ENCODE results near the gene ZCCHC8.
"Not testable (repeated sequence)": the region's sequence is repeated elsewhere in the genome, so short reads cannot be mapped to it uniquely, and the experiment has no call there.

Gene ZCCHC8

DNA sequence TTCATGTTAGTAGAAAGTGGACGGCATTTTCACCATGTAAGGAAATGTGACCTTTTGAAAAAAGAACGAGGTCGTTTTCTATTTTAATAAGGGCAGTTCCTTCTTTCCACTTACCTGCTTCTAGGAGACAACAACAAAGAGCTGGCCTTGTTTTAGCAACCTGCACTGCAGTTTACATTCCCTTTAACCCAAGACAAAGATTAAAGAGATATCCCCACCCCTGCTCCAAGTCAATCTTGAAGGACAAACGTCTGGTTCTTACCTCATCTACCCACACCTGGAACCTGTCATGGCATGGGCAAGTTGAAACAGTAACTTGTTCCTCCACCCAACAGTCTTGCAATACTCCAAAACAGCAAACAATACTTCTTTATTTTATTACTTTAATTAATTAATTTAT is 32.7 kb downstream of the ZCCHC8 start:
- DNase-seq (ENCODE audit: low read depth) = no peak
- H3K4me3 ChIP-seq (ENCODE audit: low read depth, low read length) = no peak overlapping the region
- TF ChIP-seq, protein P1, sequence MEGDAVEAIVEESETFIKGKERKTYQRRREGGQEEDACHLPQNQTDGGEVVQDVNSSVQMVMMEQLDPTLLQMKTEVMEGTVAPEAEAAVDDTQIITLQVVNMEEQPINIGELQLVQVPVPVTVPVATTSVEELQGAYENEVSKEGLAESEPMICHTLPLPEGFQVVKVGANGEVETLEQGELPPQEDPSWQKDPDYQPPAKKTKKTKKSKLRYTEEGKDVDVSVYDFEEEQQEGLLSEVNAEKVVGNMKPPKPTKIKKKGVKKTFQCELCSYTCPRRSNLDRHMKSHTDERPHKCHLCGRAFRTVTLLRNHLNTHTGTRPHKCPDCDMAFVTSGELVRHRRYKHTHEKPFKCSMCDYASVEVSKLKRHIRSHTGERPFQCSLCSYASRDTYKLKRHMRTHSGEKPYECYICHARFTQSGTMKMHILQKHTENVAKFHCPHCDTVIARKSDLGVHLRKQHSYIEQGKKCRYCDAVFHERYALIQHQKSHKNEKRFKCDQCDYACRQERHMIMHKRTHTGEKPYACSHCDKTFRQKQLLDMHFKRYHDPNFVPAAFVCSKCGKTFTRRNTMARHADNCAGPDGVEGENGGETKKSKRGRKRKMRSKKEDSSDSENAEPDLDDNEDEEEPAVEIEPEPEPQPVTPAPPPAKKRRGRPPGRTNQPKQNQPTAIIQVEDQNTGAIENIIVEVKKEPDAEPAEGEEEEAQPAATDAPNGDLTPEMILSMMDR (IDR thresholded peaks at IDR 0.05; ENCODE audit: low read depth, low read length, missing control alignments) = no peak

DNA sequence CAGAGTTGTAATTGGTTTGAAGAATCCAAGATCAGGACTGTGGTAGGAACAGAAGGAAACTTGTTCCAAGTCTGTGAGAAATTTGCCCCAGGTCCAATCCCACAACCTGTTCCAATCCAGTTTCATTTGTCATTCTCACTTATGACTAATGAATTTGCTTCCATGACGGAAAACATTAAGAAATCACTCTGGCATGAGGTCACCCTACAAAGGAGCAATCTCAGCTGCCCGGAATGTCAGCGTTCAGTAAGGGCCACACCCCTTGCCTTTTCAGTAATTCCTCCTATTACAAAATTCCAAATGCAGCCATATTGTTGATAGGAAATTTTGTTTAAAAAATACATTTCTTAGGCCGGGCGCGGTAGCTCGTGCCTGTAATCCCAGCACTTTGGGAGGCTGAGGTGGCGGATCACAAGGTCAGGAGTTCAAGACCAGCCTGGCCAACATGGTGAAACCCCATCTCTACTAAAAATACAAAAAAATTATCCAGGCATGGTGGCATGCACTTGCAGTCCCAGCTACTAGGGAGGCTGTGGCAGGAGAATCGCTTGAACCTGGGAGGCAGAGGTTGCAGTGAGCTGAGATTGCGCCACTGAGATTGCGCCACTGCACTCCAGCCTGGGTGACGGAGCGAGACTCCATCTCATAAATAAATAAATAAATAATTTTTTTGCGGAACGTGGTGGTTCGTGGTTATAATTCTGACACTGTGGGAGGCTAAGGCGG is 36.3 kb downstream of the ZCCHC8 start:
- not testable (repeated sequence) for DNase-seq (ENCODE audit: low read depth); H3K4me3 ChIP-seq (ENCODE audit: low read depth, low read length)

DNA sequence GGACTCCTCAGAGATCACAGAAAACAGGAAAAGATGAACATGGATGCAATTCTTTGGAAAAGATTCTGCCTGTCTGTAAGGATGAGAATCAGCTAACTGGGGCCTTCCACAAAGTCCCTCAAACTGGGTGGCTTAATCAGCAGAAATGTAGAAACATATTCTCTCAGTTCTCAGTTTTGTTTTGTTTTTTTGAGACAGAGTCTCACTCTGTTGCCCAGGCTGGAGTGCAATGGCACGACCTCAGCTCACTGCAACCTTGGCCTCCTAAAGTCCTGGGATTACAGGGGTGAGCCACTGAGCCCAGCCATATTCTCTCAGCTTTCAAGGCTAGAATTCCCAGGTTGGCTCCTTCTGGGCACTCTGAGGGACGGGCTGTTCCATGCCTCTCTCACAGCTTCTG is 40.1 kb downstream of the ZCCHC8 start:
- DNase-seq (ENCODE audit: low read depth) = no peak
- TF ChIP-seq, protein P1 (IDR thresholded peaks at IDR 0.05; ENCODE audit: low read depth, low read length, missing control alignments) = no peak
- H3K4me3 ChIP-seq (ENCODE audit: low read depth, low read length) = no peak overlapping the region

DNA sequence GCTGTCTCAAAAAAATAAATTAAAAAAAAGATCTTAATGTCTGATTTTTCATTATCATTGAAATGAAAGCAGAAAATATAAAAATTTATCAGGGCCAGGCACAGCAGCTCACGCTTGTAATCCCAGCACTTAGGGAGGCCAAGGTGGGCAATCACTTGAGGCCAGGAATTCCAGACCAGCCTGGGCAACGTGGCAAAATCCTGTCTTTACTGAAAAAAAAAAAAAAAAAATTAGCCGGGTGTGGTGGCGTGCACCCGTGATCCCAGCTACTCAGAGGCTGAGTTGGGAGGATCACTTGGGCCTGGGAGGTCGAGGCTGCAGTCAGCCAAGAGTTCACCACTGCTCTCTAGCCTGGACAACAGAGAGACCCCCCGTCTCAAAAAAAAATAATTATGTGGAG is 40.7 kb downstream of the ZCCHC8 start:
- TF ChIP-seq, protein P1 (IDR thresholded peaks at IDR 0.05; ENCODE audit: low read depth, low read length, missing control alignments) = no peak
- H3K4me3 ChIP-seq (ENCODE audit: low read depth, low read length) = no peak overlapping the region
- no peak for DNase-seq (ENCODE audit: low read depth)

DNA sequence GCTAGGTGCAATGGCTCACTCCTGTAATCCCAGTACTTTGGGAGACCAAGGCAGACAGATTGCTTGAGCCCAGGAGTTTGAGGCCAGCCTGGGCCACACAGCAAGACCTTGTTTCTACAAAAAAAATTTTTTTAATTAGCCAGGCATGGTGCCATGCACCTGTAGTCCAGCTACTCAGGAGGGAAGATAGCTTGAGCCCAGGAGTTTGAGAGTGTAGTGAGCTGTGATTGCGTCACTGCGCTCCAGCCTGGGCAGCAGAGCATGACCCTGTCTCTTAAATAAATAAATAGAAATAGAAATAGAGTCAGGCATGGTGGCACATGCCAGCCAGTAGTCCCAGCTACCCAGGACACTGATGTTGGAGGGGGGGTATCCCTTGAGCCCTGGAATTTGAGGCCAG is 41.5 kb downstream of the ZCCHC8 start:
- no peak overlapping the region for H3K4me3 ChIP-seq (ENCODE audit: low read depth, low read length)
- TF ChIP-seq, protein P1 (IDR thresholded peaks at IDR 0.05; ENCODE audit: low read depth, low read length, missing control alignments) = no peak
- DNase-seq (ENCODE audit: low read depth) = no peak

DNA sequence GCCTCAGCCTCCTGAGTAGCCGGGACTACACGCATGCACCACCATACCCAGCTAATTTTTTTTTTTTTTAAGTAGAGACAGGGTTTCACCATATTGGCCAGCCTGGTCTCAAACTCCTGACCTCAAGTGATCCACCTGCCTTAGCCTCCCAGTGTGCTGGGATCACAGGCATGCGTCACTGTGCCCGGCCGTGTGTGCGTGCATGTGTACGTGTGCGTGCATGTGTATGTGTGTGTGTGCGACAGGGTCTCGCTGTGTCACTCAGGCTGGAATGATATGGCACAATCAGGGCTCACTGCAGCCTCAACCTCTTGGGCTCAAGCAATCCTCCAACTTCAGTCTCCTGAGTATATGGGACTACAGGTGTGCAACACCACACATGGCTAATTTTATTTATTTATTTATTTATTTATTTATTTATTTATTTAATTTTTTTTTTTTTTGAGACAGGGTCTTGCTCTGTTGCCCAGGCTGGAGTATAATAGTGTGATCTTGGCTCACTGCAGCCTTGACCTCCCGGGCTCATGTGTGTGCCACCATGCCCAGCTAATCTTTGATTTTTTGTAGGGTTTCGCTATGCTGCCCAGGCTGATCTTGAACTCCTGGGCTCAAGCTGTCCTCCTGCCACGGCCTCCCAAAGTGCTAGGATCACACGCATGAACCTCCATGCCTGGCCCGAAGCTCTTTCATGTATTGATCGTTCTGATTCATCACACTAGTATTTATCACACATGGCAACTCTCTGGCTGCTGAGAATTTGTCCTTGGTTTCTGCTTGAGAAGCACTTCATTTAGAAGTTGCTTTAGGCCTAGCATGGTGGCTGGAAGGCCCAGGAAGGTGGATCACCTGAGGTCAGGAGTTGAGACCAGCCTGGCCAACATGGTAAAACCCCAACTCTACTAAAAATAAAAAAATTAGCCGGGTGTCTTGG is 42.4 kb downstream of the ZCCHC8 start:
- TF ChIP-seq, protein P1 (IDR thresholded peaks at IDR 0.05; ENCODE audit: low read depth, low read length, missing control alignments) = no peak

DNA sequence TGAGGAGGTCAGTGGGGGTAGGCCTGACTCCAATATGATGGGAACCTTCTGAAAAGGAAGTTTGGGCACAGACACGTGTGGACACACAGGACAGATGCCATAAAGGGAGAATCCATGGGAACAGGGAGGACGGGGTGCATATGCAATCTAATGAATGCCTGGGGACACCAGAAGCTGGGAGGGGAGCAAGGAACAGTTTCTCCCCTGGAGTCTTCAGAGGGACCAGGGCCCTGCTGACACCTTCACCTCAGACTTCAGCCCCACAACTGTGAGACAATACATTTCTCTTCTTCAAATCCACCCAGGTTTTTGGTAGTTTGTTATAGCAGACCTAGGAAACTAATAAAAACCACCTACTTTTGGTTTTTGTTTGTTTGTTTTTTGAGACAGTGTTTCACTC is 43.1 kb downstream of the ZCCHC8 start:
- no peak for DNase-seq (ENCODE audit: low read depth)
- H3K4me3 ChIP-seq (ENCODE audit: low read depth, low read length) = no peak overlapping the region; the same call in 1 of the 2 replicates
- TF ChIP-seq, protein P1 (IDR thresholded peaks at IDR 0.05; ENCODE audit: low read depth, low read length, missing control alignments) = no peak

More for the DNA sequence above, 42.4 kb downstream of the ZCCHC8 start:
- no peak overlapping the region for H3K4me3 ChIP-seq (ENCODE audit: low read depth, low read length)
- DNase-seq (ENCODE audit: low read depth) = no peak

All from GM12864 (cell line).